Measurements from ENCODE around the gene ALG12. TPM values are rescaled to one million over a fixed set of nuclear protein-coding genes. Genes with fewer than 3 reads are reported as not detected.

Gene ALG12
- total and polyA plus RNA-seq, 2 of the 8 experiments (the other 6 are each of a cell fraction or from before 2014, with no cell fraction given), result 13.4 to 22.5 TPM

DNA sequence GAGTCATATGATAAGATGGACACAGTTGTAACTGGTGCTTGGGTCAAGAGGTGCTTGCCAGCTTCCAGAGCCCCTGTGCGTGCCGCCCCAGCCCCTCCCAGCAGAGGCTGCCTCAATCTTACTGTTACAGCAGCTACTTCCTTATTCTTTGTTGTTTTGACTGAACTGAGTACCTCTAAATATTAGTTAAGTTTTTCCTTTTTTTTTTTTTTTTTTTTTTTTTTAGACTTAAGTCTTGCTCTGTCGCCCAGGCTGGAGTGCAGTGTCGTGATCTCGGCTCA, 55.8 kb downstream of the ALG12 start:
- Histone ChIP-seq H3K4me2 (ENCODE audit: insufficient read depth in 1 of 2, low read depth in 2 of 2, low read length in 2 of 2) (no peak overlapping the region), H2AK5ac (ENCODE audit: low read depth, low read length) (no peak overlapping the region), H3K27ac (ENCODE audit: low read depth, low read length) (no peak overlapping the region), H3K23ac (ENCODE audit: insufficient read length) (no peak overlapping the region), H3K9me3 (ENCODE audit: insufficient read depth in 2 of 2, low read depth in 1 of 2, low read length in 1 of 2) (peaks cover 4 to 5% of the 10 kb centered on the region in 2 experiments; a peak in 1 of 4 replicates), H4K8ac (ENCODE audit: extremely low read depth, insufficient read depth, low read length) (peak overlapping the region; percentile 51; the same call in 1 of the 2 replicates), H3K79me2 (ENCODE audit: control insufficient read depth in 1 of 2, insufficient read depth in 2 of 2, low read length in 2 of 2) (peaks cover 16 to 92% of the 10 kb centered on the region in 2 experiments), H3K9ac (replicated peaks in 1 of 4; ENCODE audit: extremely low read depth in 1 of 4, low read depth in 3 of 4, low read length in 3 of 4) (no peak overlapping the region), H4K20me1 (replicated peaks in 1 of 2; ENCODE audit: control insufficient read depth in 1 of 2, insufficient read depth in 2 of 2, low read length in 2 of 2) (peaks cover 9 to 19% of the 10 kb centered on the region in 2 experiments), H2AFZ (ENCODE audit: low read length) (no peak overlapping the region), H3K23me2 (ENCODE audit: low read depth, low read length) (no peaks in the 10 kb centered on the region), H3K4me1 (replicated peaks in 1 of 4; ENCODE audit: control insufficient read depth in 3 of 4, insufficient read depth in 4 of 4, low read length in 3 of 4) (no peaks in the 10 kb centered on the region), H3K4me3 (ENCODE audit: extremely low read depth in 1 of 4, insufficient read depth in 2 of 4, low read depth in 3 of 4, low read length in 4 of 4) (no peak overlapping the region), H3K27me3 (replicated peaks in 1 of 4; ENCODE audit: control insufficient read depth in 3 of 4, extremely low read depth in 1 of 4, insufficient read depth in 3 of 4, low read length in 3 of 4) (no peaks in the 10 kb centered on the region), H4K5ac (ENCODE audit: insufficient read length, low read depth, low read length) (no peak overlapping the region), H2BK12ac (ENCODE audit: low read depth, low read length) (no peak overlapping the region), H4K91ac (replicated peaks; ENCODE audit: insufficient read length, low read length) (no peak overlapping the region), H3K36me3 (ENCODE audit: control insufficient read depth in 2 of 4, insufficient read depth in 4 of 4, low read length in 3 of 4) (no peaks in the 10 kb centered on the region), H2BK20ac (ENCODE audit: low read length) (no peak overlapping the region), H2BK15ac (ENCODE audit: low read length) (no peak overlapping the region), H3K4ac (replicated peaks; ENCODE audit: insufficient read length, low read depth, low read length) (no peak overlapping the region), H3K79me1 (ENCODE audit: low read depth, low read length) (peaks cover 19% of the 10 kb centered on the region), H2BK5ac (ENCODE audit: low read depth, low read length) (no peak overlapping the region), H3K14ac (ENCODE audit: insufficient read length) (no peak overlapping the region), H2BK120ac (replicated peaks; ENCODE audit: low read depth, low read length) (no peak overlapping the region), H3K56ac (replicated peaks; ENCODE audit: insufficient read length, low read depth, low read length) (no peak overlapping the region), H3K18ac (ENCODE audit: extremely low read depth, low read length) (no peak overlapping the region)
- DNase-seq (ENCODE audit: low read depth in 1 of 2, low spot score in 2 of 2) (no peak), FAIRE-seq (no peak)
- WGBS, 2 experiments (ENCODE audit: extremely low coverage in 1 of 2, insufficient coverage in 1 of 2, insufficient read length in 1 of 2, insufficient replicate concordance in 2 of 2, low coverage in 1 of 2, low lambda C conversion rate in 2 of 2, missing lambda C conversion rate in 1 of 2), result 96% methylated on average over 5 of the region's 5 CpGs; no CpG with 5 or more reads in 1 of the 2 experiments
- CTCF ChIA-PET (ENCODE audit: partially characterized antibody), result no interaction called here
- POLR2A ChIA-PET (ENCODE audit: partially characterized antibody), result no interaction called here
- TF ChIP-seq SP2 (IDR thresholded peaks at IDR 0.05; ENCODE audit: low read length), result no peak
- no peak for TF ChIP-seq SP4 (IDR thresholded peaks at IDR 0.05; ENCODE audit: low read length)
- no peak for TF ChIP-seq EZH2 (IDR thresholded peaks at IDR 0.05; ENCODE audit: low read depth, low read length, severe bottlenecking)
- no peak for TF ChIP-seq MAFK (IDR thresholded peaks at IDR 0.05; ENCODE audit: low read depth, low read length)
- TF ChIP-seq, protein P1, sequence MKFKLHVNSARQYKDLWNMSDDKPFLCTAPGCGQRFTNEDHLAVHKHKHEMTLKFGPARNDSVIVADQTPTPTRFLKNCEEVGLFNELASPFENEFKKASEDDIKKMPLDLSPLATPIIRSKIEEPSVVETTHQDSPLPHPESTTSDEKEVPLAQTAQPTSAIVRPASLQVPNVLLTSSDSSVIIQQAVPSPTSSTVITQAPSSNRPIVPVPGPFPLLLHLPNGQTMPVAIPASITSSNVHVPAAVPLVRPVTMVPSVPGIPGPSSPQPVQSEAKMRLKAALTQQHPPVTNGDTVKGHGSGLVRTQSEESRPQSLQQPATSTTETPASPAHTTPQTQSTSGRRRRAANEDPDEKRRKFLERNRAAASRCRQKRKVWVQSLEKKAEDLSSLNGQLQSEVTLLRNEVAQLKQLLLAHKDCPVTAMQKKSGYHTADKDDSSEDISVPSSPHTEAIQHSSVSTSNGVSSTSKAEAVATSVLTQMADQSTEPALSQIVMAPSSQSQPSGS (IDR thresholded peaks at IDR 0.05; ENCODE audit: low read length), result no peak
- TF ChIP-seq TAF1 (IDR thresholded peaks at IDR 0.05; ENCODE audit: low read depth, low read length), result no peak
- TF ChIP-seq CBX5 (IDR thresholded peaks at IDR 0.05; ENCODE audit: low read depth, low read length), result no peak
- TF ChIP-seq JUND (IDR thresholded peaks at IDR 0.05; ENCODE audit: low read length), result no peak
- TF ChIP-seq SIN3A (conservative IDR thresholded peaks at IDR 0.05 in 1 of 2, IDR thresholded peaks at IDR 0.05 in 1 of 2; ENCODE audit: low read depth in 1 of 2, low read length in 2 of 2), result no peak
- TF ChIP-seq, protein P2, sequence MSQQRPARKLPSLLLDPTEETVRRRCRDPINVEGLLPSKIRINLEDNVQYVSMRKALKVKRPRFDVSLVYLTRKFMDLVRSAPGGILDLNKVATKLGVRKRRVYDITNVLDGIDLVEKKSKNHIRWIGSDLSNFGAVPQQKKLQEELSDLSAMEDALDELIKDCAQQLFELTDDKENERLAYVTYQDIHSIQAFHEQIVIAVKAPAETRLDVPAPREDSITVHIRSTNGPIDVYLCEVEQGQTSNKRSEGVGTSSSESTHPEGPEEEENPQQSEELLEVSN (IDR thresholded peaks at IDR 0.05), result no peak
- no peak for TF ChIP-seq BCL11A (IDR thresholded peaks at IDR 0.05; ENCODE audit: low read depth in 2 of 2, low read length in 2 of 2)
- no peak for TF ChIP-seq HDAC2 (IDR thresholded peaks at IDR 0.05; ENCODE audit: borderline replicate concordance in 1 of 2, low read depth in 2 of 2, low read length in 2 of 2)

Measured in H1 (cell line).